Fibroblast of lung (primary cell): Measurements from ENCODE around the gene DLG4. TPM values are rescaled to one million over a fixed set of nuclear protein-coding genes. Genes with fewer than 3 reads are reported as not detected.

Experiments used
- DNase-seq, 2 donors: peaks; one replicate each; pipeline versions ENCODE4 v3.0.0 to v3.0.0-alpha.2; 2010; ENCODE audit warnings: low read depth in 2 of 2
- H2AFZ ChIP-seq: 2 replicates; pipeline ENCODE4 v1.5.1; 2012; ENCODE audit warnings: low read length, control low read depth, inconsistent platforms
- H3K27ac ChIP-seq: 2 replicates; pipeline ENCODE4 v1.5.1; 2011; ENCODE audit warnings: low read length, control low read depth; ENCODE audit not compliant: insufficient read depth
- H3K27me3 ChIP-seq: 2 replicates; pipeline ENCODE4 v1.5.1; 2011; ENCODE audit warnings: mild to moderate bottlenecking, low read length; ENCODE audit not compliant: control insufficient read depth, insufficient read depth
- H3K36me3 ChIP-seq: 2 replicates; pipeline ENCODE4 v1.5.1; 2011; ENCODE audit warnings: low read length; ENCODE audit not compliant: control insufficient read depth, insufficient read depth
- H3K4me1 ChIP-seq: 2 replicates; pipeline ENCODE4 v1.5.1; 2011; ENCODE audit warnings: low read length; ENCODE audit not compliant: control insufficient read depth, insufficient read depth; ENCODE audit errors: extremely low read depth
- H3K4me2 ChIP-seq: 2 replicates; pipeline ENCODE4 v1.5.1; 2011; ENCODE audit warnings: low read length, control low read depth; ENCODE audit not compliant: insufficient read depth; ENCODE audit errors: extremely low read depth
- H3K4me3 ChIP-seq, 4 experiments: fragments of 200-600 bp in 1 of 4; sonication (generic) in 1 of 4; replicated peaks in 1 of 4; 2 replicates each; pipeline ENCODE4 v1.5.1; 2011 to 2016; ENCODE audit warnings: low read length in 4 of 4, low read depth in 3 of 4, mild to moderate bottlenecking in 3 of 4, control low read depth in 2 of 4, inconsistent platforms in 1 of 4, mixed read lengths in 1 of 4; ENCODE audit not compliant: insufficient read depth in 1 of 4; ENCODE audit errors: control extremely low read depth in 1 of 4
- H3K79me2 ChIP-seq: 2 replicates; pipeline ENCODE4 v1.5.1; 2012; ENCODE audit warnings: mild to moderate bottlenecking, low read length, inconsistent platforms; ENCODE audit not compliant: control insufficient read depth, insufficient read depth
- H3K9ac ChIP-seq: 2 replicates; pipeline ENCODE4 v1.5.1; 2011; ENCODE audit warnings: mild to moderate bottlenecking, low read length, control low read depth; ENCODE audit not compliant: insufficient read depth
- H3K9me3 ChIP-seq: 2 replicates; pipeline ENCODE4 v1.5.1; 2012; ENCODE audit warnings: low read depth, low read length; ENCODE audit not compliant: control insufficient read depth, insufficient read depth
- H4K20me1 ChIP-seq: 2 replicates; pipeline ENCODE4 v1.5.1; 2011; ENCODE audit warnings: low read length; ENCODE audit not compliant: control insufficient read depth, insufficient read depth; ENCODE audit errors: extremely low read depth
- EZH2 ChIP-seq: IDR thresholded peaks from 2 replicates; pipeline ENCODE4 v1.5.1; 2012; ENCODE audit warnings: low read length, control low read depth, mild to moderate bottlenecking; ENCODE audit errors: missing control alignments
- polyA plus RNA-seq, 2 donors: library from polyadenylated mRNA; depleted of rRNA in 1 of 2; stranded (reverse) in 1 of 2; unstranded in 1 of 2; fragments of >200 nt; gene quantifications; 2 replicates each; pipeline ENCODE4 v1.2.1, GENCODE V29; 2011 to 2012; ENCODE audit warnings: missing spikeins in 1 of 2
- total RNA-seq: library from RNA; depleted of rRNA; stranded (reverse); fragments of >200 nt; gene quantifications from 2 replicates; pipeline ENCODE4 v1.2.1, GENCODE V29; 2014
- TF ChIP-seq, protein P1 (sequence below), 2 donors: IDR thresholded peaks in 1 of 2; conservative IDR thresholded peaks in 1 of 2; 1 replicate in 1 of 2; 2 replicates in 1 of 2; pipeline ENCODE4 v1.5.1; 2011 to 2012; ENCODE audit warnings: low read length in 2 of 2, control low read depth in 1 of 2, inconsistent platforms in 1 of 2, low read depth in 1 of 2, mild to moderate bottlenecking in 1 of 2

The DLG4 gene
- total and polyA plus RNA-seq, 2 donors (not counting 1 experiment from before 2014, with no cell fraction given): 11.3 to 22.0 TPM

DNA sequence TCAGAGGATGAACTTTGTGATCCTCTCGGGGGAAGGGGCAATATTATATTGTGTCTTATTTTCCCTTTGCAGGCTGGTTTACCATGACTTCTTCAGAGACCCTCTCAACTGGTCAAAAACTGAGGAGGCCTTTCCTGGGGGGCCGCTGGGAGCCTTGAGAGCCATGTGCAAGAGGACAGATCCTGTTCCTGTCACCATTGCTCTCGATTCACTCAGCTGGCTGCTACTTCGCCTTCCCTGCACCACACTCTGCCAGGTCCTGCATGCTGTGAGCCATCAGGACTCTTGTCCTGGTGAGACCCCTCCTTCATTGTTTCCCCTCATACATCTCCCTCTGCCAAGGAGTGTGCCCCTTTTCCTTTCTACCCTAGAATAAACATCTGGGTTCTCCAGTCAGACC is 34.9 kb upstream of the DLG4 start:
- H3K27ac ChIP-seq: no peak overlapping the region
- H3K9me3 ChIP-seq: no peaks in the 10 kb centered on the region
- no peak overlapping the region for H3K4me3 ChIP-seq
- peaks cover 3% of the 10 kb centered on the region for H3K4me1 ChIP-seq
- no peak for TF ChIP-seq EZH2
- TF ChIP-seq, protein P1, sequence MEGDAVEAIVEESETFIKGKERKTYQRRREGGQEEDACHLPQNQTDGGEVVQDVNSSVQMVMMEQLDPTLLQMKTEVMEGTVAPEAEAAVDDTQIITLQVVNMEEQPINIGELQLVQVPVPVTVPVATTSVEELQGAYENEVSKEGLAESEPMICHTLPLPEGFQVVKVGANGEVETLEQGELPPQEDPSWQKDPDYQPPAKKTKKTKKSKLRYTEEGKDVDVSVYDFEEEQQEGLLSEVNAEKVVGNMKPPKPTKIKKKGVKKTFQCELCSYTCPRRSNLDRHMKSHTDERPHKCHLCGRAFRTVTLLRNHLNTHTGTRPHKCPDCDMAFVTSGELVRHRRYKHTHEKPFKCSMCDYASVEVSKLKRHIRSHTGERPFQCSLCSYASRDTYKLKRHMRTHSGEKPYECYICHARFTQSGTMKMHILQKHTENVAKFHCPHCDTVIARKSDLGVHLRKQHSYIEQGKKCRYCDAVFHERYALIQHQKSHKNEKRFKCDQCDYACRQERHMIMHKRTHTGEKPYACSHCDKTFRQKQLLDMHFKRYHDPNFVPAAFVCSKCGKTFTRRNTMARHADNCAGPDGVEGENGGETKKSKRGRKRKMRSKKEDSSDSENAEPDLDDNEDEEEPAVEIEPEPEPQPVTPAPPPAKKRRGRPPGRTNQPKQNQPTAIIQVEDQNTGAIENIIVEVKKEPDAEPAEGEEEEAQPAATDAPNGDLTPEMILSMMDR (conservative IDR thresholded peaks at IDR 0.05 in 1 of 2, IDR thresholded peaks at IDR 0.05 in 1 of 2; ENCODE audit: low read depth in 1 of 2, low read length in 2 of 2): no peak
- DNase-seq: no peak
- peaks cover 28% of the 10 kb centered on the region for H3K79me2 ChIP-seq
- H2AFZ ChIP-seq: no peak overlapping the region
- no peak overlapping the region for H3K9ac ChIP-seq
- H4K20me1 ChIP-seq: no peaks in the 10 kb centered on the region
- peaks cover 1% of the 10 kb centered on the region for H3K36me3 ChIP-seq
- no peak overlapping the region for H3K4me2 ChIP-seq
- no peaks in the 10 kb centered on the region for H3K27me3 ChIP-seq

DNA sequence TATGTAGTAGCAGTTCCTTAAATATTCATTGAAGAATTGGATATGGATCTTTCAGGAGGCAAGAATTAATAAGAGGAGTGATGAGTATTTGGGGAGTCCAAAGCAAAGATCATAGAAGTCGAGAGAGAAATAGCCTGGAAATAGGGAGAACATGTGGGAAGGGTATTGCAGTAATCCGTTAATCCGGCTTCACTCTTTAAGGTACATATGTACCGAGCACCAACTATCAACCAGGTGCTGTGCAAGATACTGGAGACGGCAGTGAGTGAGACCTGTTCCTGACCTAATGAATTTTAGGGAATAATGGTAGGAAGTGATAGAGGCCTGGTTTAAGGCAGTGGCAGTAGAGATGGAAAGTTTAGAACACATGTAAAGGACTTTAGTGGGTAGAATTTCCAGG is 33.4 kb upstream of the DLG4 start:
- Histone ChIP-seq H2AFZ (no peak overlapping the region), H3K4me2 (peak overlapping the region; percentile 90)

DNA sequence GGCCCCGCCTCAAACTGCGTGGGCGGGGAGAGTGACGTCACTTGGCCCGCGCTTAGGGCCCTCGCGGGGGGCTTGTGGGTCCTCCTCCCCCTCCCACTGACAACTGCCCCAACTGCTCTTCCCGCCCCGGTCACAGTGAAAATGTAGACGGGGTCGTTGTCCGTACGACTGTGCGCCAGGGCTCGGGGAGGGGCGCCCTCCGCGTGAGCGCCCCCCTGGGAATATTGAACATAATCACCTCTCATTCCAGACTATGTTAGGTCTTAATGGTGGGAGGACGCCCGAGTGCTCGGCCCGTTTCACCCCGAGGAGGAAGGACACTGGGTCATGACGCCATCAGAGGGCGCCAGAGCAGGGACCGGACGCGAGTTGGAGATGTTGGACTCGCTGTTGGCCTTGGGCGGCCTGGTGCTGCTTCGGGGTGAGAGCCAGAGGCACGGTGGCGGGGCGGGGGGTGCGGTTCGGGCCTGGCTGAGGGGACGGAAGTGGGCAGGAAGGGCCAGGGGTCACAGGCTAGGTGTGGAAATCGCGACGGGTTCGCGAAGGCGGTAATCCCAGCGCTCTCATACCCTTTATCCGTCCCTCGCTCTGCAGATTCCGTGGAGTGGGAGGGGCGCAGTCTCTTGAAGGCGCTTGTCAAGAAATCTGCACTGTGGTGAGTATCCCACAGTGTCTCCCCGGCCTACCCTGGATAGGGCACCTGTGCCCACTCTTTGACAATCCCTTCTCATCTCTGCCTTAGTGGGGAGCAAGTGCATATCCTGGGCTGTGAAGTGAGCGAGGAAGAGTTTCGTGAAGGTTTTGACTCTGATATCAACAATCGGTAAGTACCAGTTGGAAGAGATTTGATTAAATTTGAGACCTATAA is 32.8 kb upstream of the DLG4 start, which contains the start of gene ELP5:
Gene ELP5, plus strand, starts transcription at position 40 of the 868 bp plus-strand sequence. Its CDS starts 336 bp downstream, at position 376.
- no peaks in the 10 kb centered on the region for H3K27me3 ChIP-seq
- H3K4me2 ChIP-seq: peak within 1 kb of the TSS; percentile 90
- peak; percentile 94 to 96 for DNase-seq
- peak within 1 kb of the TSS; percentile 82 for H2AFZ ChIP-seq
- no peaks in the 10 kb centered on the region for H3K9me3 ChIP-seq
- H3K27ac ChIP-seq: peak within 1 kb of the TSS; percentile 99
- peaks cover 7% of the 10 kb centered on the region for H3K4me1 ChIP-seq
- H3K36me3 ChIP-seq: peaks cover 1% of the 10 kb centered on the region
- H3K4me3 ChIP-seq: peak within 1 kb of the TSS; percentile 72 to 96 (median 90)
- TF ChIP-seq EZH2: no peak
- TF ChIP-seq, protein P1 (conservative IDR thresholded peaks at IDR 0.05 in 1 of 2, IDR thresholded peaks at IDR 0.05 in 1 of 2; ENCODE audit: low read depth in 1 of 2, low read length in 2 of 2): no peak
- H3K9ac ChIP-seq: peak within 1 kb of the TSS; percentile 96
- H3K79me2 ChIP-seq: peaks cover 49% of the 10 kb centered on the region
- no peaks in the 10 kb centered on the region for H4K20me1 ChIP-seq

More for the DNA sequence above, 33.4 kb upstream of the DLG4 start:
- TF ChIP-seq EZH2: no peak
- TF ChIP-seq, protein P1 (conservative IDR thresholded peaks at IDR 0.05 in 1 of 2, IDR thresholded peaks at IDR 0.05 in 1 of 2; ENCODE audit: low read depth in 1 of 2, low read length in 2 of 2): no peak
- Histone ChIP-seq H3K27ac (peak overlapping the region; percentile 99), H3K4me1 (peaks cover 7% of the 10 kb centered on the region), H3K36me3 (peaks cover 1% of the 10 kb centered on the region), H3K9ac (peak overlapping the region; percentile 96), H3K79me2 (peaks cover 43% of the 10 kb centered on the region), H3K9me3 (no peaks in the 10 kb centered on the region), H3K27me3 (no peaks in the 10 kb centered on the region), H4K20me1 (no peaks in the 10 kb centered on the region), H3K4me3 (peak overlapping the region; percentile 72 to 96 (median 89))
- no peak for DNase-seq
